ENCODE data around the gene NDUFS6.
"Not testable (repeated sequence)": the region's sequence is repeated elsewhere in the genome, so short reads cannot be mapped to it uniquely, and the experiment has no call there.

Gene NDUFS6

GRCh38 chr5:1835431-1835830 is 34.2 kb downstream of the NDUFS6 start:
- FAIRE-seq: no peak

DNA sequence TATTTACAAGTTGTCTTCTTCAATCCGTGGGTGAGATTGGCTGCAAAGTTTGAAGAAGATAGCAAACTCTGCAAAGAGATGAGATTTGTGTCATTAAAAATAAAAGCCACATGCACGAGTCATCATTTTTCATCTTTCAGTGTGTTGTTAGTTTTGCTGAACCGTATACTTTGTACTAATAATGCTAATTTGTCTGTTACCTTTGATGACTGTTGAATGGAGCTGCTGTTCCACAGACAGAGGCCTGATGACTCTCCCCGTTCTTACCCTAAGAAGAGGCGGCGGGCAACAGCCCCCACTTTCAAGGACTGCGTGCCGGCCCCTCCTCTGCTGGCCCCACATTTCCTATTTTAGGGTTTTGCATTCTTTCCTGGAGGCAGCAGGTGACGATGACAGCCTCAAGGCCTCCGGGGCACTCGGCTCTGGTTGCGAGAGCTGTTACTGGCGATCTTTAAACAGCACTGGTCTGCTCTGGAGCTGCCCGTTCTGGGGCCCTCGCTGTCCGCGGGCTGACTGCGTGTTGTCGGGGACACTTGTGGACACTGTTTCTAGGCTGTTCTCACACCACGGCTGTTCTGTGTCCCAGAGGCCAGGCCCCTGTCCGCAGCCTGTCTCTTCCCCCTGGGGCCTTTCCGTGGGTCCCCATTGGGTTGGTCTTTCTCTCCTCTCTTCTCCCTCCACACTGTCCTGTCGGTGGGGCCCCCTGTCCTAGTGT is 35.1 kb downstream of the NDUFS6 start:
- no peak for FAIRE-seq

DNA sequence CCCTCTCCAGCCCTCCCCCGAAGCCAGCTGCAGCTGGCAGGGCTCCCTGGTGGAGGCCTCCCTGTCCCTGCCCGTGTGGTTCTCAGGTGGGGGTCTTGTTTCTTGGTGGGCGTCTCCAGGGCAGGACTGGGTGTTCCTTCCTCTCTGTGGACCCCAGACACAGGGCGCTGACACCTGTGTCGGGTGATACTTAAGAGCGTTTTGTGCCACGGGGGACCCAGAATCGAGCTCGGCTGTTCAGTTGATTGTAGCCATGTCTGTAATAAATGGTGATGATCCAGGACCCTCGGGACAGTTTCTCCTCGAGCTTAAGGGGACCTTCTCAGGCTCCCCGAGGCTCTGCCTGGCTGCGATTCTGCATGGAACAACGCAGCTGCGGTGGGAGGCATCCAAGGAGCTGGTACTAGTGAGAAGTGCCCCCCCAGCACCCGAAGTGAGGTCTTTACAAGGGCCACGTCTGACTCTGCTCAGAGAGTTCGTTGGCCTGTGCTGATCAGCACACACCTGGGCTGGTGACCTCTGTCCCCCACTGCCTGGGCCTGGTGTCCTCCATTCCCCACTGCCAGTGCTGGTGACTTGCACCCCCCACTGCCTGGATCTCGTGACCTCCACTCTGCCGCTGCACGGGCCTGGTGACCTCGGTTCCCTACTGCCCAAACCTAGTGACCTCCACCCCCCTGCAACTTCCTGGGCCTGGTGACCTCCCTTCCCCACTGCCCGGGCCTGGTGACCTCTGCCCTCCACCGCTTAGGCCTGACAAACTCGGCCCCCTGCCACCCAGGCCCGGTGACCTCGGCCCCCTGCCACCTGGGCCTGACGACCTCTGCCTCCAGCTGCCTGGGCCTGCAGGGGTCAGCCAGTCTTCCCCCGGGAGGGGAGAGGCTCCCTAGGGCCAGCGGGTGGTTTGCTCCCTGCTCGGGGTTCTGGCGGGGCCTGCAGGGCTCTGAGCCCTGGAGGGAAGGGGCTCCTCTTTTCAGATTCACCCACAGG is 36.0 kb downstream of the NDUFS6 start:
- no peak for FAIRE-seq

DNA sequence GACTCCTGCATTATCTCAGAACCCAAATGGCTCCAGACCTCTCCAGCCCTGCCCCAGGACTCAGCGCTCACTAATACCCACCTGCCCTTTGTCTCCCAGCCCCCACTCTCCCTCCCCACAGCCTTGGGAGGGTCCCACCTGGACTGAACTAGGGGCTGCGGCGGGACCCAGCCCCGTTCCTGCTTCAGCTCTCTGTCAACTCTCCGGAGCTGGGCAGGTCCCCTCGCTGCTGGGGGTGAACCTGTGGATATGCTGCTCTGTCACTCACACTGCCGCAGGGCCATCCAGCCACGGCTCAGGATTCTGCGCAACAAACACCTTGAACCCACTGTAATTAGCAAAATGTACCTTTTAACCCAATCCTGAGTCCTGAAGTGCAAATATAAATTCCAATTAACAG is 36.8 kb downstream of the NDUFS6 start:
- FAIRE-seq: no peak

DNA sequence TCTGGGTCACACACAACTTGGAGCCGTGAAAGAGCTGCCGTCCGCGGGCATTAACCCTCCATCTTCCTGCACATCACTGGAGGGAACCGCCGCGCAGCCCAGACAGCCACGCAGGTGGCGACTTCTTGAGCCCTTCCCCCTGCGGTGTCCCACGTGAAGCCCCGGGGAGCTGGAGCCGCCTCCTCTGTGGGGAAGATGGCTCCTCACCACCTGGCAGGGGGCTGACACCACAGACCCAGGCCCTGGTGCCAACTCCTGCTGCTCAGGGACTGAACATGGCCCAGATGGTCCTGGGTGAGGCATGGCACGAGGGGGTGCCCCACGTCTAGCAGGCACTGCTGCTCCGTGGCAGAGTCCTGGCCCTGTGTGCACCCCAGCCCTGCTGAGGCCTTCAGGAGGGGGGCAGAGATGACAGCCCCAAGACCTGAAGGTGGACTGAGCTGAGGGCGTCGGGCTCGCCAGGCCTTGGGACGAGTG is 38.9 kb downstream of the NDUFS6 start:
- no peak for FAIRE-seq

GRCh38 chr5:1840741-1841521 is 39.7 kb downstream of the NDUFS6 start:
- no peak for FAIRE-seq

GRCh38 chr5:1842004-1842819 is 41.0 kb downstream of the NDUFS6 start:
- FAIRE-seq: no peak

DNA sequence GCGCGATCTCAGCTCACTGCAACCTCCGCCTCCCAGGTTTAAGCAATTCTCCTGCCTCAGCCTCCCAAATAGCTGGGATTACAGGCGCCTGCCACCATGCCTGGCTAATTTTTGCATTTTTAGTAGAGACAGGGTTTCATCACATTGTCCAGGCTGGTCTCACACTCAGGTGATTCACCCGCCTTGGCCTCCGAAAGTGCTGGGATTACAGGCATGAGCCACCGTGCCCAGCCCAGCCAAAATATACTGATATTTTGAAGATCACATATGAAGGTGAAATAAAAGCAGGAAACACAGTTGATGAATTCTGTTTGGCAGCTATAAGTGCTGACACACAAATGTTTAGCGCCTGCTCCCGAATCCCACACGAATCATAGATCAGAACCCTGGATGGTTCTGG is 42.6 kb downstream of the NDUFS6 start:
- not testable (repeated sequence) for FAIRE-seq

- FAIRE-seq: no peak
These were observed 43.7 kb downstream of the NDUFS6 start for GRCh38 chr5:1844708-1845436.

GRCh38 chr5:1845696-1846095 is 44.5 kb downstream of the NDUFS6 start:
- FAIRE-seq: no peak

GRCh38 chr5:1846583-1846982 is 45.4 kb downstream of the NDUFS6 start:
- no peak for FAIRE-seq

DNA sequence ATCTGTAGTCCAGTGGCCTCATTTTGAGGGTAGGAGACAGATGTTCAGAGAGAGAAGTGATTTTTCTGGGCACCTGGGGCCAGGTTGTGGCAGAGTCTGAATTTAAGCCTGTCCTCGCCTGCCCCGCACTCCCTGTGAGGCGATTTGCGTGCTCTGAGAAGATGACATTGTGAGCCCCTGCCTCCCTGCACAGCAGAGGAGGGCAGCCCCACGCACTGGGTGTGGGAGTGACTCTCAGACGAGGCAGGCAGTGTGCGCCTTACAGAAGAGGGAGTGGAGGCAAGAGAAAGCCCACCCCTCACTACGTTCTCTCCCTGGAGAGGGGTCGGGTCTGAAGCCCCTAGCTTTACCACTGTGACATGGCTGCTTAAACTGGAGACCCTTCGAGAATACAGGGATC is 45.8 kb downstream of the NDUFS6 start:
- FAIRE-seq: no peak

GRCh38 chr5:1847611-1848010 is 46.4 kb downstream of the NDUFS6 start:
- no peak for FAIRE-seq

DNA sequence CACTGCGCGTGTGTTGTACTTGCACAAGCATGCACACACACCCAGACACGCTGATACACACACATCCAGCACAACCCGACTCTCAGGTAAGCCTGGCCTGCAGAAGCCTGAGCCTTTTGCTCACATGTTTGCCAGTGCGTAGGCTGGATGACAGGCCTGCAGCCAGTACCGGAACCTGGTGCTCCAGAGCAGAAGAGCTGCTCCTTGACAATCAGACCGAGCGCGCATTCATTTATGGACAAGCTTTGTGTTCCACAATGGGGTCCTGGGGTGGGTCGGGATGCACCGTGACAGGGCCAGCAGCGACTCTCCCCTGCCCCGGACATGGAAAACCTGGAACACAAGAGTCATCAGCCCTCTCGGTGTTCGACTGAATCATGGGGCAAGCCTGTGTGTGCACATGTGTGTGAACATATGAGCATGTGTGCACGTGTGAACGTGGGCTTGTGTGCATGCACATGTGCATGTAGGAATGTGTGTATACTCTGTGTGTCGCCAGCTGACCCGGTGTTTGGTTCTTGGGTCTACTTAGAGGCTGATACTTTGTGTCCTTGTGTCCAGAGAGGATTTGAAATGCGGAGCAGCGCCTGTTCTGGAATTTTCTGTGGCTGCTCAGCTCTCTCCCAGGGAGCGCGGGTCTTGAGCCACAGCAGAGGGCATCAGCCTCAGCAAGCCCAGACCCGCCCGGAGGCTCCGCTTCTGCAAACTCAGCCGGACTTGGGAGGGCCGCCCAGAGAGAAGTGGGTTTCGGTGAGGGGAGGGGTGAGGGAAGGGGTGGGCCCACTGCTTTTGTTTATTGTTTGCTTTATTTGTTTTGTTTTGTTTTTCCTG is 49.3 kb downstream of the NDUFS6 start:
- no peak for FAIRE-seq

DNA sequence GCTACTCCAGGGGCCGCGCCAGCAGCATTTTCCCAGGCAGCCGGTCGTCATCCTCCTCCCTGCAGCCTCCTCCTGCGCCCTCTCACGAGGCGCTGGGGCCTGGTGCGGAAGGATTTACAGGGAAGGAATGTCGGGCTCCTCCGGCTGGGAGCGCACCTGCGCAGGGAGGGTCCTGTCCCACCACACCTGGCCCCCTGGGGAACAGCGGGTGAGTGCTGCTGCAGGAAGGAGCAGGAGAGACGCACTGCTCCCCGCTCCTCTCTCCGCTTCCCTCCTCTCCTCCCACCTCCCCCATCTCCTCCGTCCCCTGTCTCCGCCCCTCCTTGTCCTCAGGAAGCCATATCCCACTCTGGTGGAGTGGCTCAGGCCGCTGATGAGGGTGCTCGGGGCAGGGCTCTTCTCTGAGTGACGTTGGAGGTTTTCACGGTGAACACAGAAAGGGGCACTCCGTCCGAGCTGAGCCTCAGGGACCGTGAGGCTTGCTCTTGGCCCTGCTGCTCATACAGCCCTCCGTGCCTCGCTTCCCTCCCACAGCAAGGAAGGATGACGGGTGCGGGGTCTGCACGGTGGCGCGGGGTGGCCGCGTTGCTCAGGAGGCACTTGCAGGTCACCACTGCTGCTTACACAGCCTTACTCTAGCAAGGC is 50.2 kb downstream of the NDUFS6 start:
- no peak for FAIRE-seq

DNA sequence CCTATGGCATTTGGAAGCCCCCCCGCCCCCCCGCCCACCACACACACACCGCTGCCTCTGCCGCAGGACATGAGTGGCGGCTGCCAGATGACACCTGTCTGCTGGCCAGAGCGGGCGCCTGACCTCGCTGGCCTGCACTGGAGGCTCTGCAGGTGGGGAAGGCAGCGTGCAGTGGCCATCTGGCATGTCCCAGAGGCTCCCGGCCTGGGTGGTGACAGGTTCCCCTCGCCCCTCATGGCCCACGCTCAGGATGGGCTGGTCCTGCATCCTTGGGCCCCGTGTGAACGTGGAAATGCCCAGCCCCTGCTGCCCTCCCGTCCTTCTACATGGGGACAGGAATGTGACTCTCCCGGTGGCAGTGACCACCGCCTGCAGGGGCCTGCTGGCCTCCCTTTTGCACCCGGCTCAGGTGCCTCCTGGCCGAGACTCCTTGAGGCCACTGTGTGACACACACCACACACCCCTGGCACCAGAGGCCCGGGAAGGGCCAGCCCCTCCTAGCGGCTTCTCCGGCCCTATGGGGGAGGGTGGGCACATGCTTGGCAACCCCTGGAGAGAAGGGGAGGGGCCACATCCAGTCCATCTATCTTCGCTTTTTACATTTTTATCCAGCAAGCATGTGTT is 51.2 kb downstream of the NDUFS6 start:
- FAIRE-seq: no peak

- no peak for FAIRE-seq
These were observed 52.3 kb downstream of the NDUFS6 start for GRCh38 chr5:1853531-1853930.

GRCh38 chr5:1855075-1855474 is 53.9 kb downstream of the NDUFS6 start:
- no peak for FAIRE-seq

DNA sequence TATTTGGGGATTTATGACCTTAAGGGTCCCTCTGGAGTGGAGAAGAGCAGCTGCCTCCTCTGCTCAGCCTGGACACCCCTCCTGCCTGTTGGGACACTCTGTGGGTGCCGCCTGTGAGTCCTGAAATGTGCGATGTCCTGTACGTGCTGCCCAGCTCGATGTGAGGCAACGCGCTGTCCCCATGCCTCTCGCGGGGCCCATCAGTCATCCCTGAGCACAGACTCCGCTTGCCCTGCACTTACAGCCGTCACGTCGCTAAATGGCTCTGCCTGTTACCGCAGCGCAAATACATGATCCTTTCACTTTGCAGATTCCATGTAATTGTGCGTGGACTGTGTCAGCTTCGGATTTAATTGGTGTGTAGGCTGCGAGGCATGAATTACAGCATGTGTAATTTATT is 54.4 kb downstream of the NDUFS6 start:
- no peak for FAIRE-seq
